ENCODE data around the gene SLC10A4.
"Not testable (repeated sequence)": the region's sequence is repeated elsewhere in the genome, so short reads cannot be mapped to it uniquely, and the experiment has no call there.

The SLC10A4 gene

GRCh38 chr4:48483006-48483776, at the start of gene SLC10A4:
Gene SLC10A4, plus strand, starts transcription at chr4:48483343. Its CDS starts 219 bp downstream, at chr4:48483562.
- no peak for DNase-seq

- DNase-seq = no peak
These were observed 46.8 kb upstream of the SLC10A4 start for GRCh38 chr4:48436318-48436717.

- no peak for DNase-seq
These were observed 43.2 kb upstream of the SLC10A4 start for GRCh38 chr4:48439988-48440387.

- not testable (repeated sequence) for DNase-seq
These were observed 42.2 kb upstream of the SLC10A4 start for GRCh38 chr4:48440914-48441313.

- DNase-seq = no peak
These were observed 37.4 kb upstream of the SLC10A4 start for GRCh38 chr4:48445704-48446103.

GRCh38 chr4:48446642-48447041, 36.5 kb upstream of the SLC10A4 start:
- no peak for DNase-seq

- DNase-seq = no peak
These were observed 34.0 kb upstream of the SLC10A4 start for GRCh38 chr4:48449151-48449550.

GRCh38 chr4:48450740-48451139, 32.4 kb upstream of the SLC10A4 start:
- DNase-seq = no peak

GRCh38 chr4:48451656-48452055, 31.5 kb upstream of the SLC10A4 start:
- not testable (repeated sequence) for DNase-seq

GRCh38 chr4:48454591-48454990, 28.6 kb upstream of the SLC10A4 start:
- DNase-seq = no peak

- no peak for DNase-seq
These were observed 22.1 kb upstream of the SLC10A4 start for GRCh38 chr4:48461000-48461399.

- DNase-seq = no peak
These were observed 20.8 kb upstream of the SLC10A4 start for GRCh38 chr4:48462363-48462762.

- no peak for DNase-seq
These were observed 15.7 kb upstream of the SLC10A4 start for GRCh38 chr4:48467442-48467841.

- no peak for DNase-seq
These were observed 15.3 kb upstream of the SLC10A4 start for GRCh38 chr4:48467891-48468290.

GRCh38 chr4:48470137-48470536, 13.0 kb upstream of the SLC10A4 start:
- no peak for DNase-seq

- DNase-seq = no peak
These were observed 12.6 kb upstream of the SLC10A4 start for GRCh38 chr4:48470570-48470969.

- DNase-seq = no peak
These were observed 10.3 kb upstream of the SLC10A4 start for GRCh38 chr4:48472794-48473193.

GRCh38 chr4:48475770-48476169, 7.4 kb upstream of the SLC10A4 start:
- no peak for DNase-seq

GRCh38 chr4:48478273-48478672, 4.9 kb upstream of the SLC10A4 start:
- no peak for DNase-seq

GRCh38 chr4:48481581-48481980, 1.6 kb upstream of the SLC10A4 start:
- DNase-seq = no peak

- DNase-seq = no peak
These were observed 792 bp downstream of the SLC10A4 start for GRCh38 chr4:48483777-48484493.

GRCh38 chr4:48484494-48485168, 1.5 kb downstream of the SLC10A4 start:
- no peak for DNase-seq

GRCh38 chr4:48489683-48490011, 6.5 kb downstream of the SLC10A4 start:
- no peak for DNase-seq
